BJ (cell line): ENCODE results near the gene IDH3G. TPM values are rescaled to one million over a fixed set of nuclear protein-coding genes. Genes with fewer than 3 reads are reported as not detected.

Experiments used
- CTCF ChIA-PET: fragments of 350-600 bp; formaldehyde crosslinking; extraction: SDS; loops from one replicate; lab custom pipeline; 2021; ENCODE audit warnings: antibody characterized with exemption, inconsistent platforms; lab: Yijun Ruan, JAX
- POLR2A ChIA-PET: fragments of 300-600 bp; sonication (Branson Sonifier 250); formaldehyde crosslinking; extraction: SDS; loops from one replicate; lab custom pipeline; 2021; ENCODE audit warnings: antibody characterized with exemption; lab: Charles Lee
- DNase-seq: peaks from one replicate; pipeline ENCODE4 v3.0.0-alpha.2; 2011; ENCODE audit warnings: low read depth
- H3K27me3 ChIP-seq: 2 replicates; pipeline ENCODE4 v1.6.0; 2011; ENCODE audit warnings: low read length; ENCODE audit not compliant: control insufficient read depth, insufficient read depth
- H3K36me3 ChIP-seq: 2 replicates; pipeline ENCODE4 v1.5.1; 2011; ENCODE audit warnings: low read length; ENCODE audit not compliant: control insufficient read depth, insufficient read depth
- H3K4me3 ChIP-seq: 2 replicates; pipeline ENCODE4 v1.5.1; 2011; ENCODE audit warnings: low read depth, mild to moderate bottlenecking, control low read depth, low read length
- polyA plus RNA-seq: library from polyadenylated mRNA; depleted of rRNA; stranded (reverse); fragments of >200 nt; gene quantifications from 2 replicates; pipeline ENCODE4 v1.2.3, GENCODE V29; 2011
- TF ChIP-seq, protein P1 (sequence below): IDR thresholded peaks from 2 replicates; pipeline ENCODE4 v1.5.1; 2011; ENCODE audit warnings: low read depth, mild to moderate bottlenecking, control low read depth, inconsistent platforms, low read length, moderate library complexity; ENCODE audit not compliant: insufficient read depth

Gene IDH3G
- polyA plus RNA-seq, 1 experiment: 99.2 TPM

- no peak for DNase-seq
- peak overlapping the region; percentile 33 for H3K4me3 ChIP-seq
- TF ChIP-seq, protein P1, sequence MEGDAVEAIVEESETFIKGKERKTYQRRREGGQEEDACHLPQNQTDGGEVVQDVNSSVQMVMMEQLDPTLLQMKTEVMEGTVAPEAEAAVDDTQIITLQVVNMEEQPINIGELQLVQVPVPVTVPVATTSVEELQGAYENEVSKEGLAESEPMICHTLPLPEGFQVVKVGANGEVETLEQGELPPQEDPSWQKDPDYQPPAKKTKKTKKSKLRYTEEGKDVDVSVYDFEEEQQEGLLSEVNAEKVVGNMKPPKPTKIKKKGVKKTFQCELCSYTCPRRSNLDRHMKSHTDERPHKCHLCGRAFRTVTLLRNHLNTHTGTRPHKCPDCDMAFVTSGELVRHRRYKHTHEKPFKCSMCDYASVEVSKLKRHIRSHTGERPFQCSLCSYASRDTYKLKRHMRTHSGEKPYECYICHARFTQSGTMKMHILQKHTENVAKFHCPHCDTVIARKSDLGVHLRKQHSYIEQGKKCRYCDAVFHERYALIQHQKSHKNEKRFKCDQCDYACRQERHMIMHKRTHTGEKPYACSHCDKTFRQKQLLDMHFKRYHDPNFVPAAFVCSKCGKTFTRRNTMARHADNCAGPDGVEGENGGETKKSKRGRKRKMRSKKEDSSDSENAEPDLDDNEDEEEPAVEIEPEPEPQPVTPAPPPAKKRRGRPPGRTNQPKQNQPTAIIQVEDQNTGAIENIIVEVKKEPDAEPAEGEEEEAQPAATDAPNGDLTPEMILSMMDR: no peak
- no peaks in the 10 kb centered on the region; the same call in 1 of the 2 replicates for H3K36me3 ChIP-seq
- ChIA-PET POLR2A (no interaction called here), CTCF (interaction anchor here (0.7 to 2.2 kb wide), 7 partner anchors 27 to 182 kb away, joined by 3 to 7 read pairs (median 3); partner anchors contain the start of gene RENBP)
- no peaks in the 10 kb centered on the region for H3K27me3 ChIP-seq
These were observed 29.4 kb downstream of the IDH3G start for GRCh38 chrX:153764786-153765137.

GRCh38 chrX:153763989-153764755, 30.0 kb downstream of the IDH3G start, which contains the start of gene PLXNB3:
Gene PLXNB3, plus strand, starts transcription at chrX:153764249. Its CDS starts 1,287 bp downstream, at chrX:153765536.
- TF ChIP-seq, protein P1: peak; percentile 79
- peak; percentile 4 for DNase-seq
- peak within 1 kb of the TSS; percentile 33 for H3K4me3 ChIP-seq
- H3K36me3 ChIP-seq: no peaks in the 10 kb centered on the region
- H3K27me3 ChIP-seq: no peaks in the 10 kb centered on the region
- CTCF ChIA-PET: interaction anchor here (0.6 to 3.3 kb wide), 14 partner anchors 10 to 186 kb away, joined by 3 to 19 read pairs (median 4); partner anchors contain the start of genes RENBP and SRPK3
- POLR2A ChIA-PET: no interaction called here

GRCh38 chrX:153763298-153763932, 30.8 kb downstream of the IDH3G start:
- TF ChIP-seq, protein P1: no peak
- no peak for DNase-seq
- H3K27me3 ChIP-seq: no peaks in the 10 kb centered on the region
- CTCF ChIA-PET: interaction anchor here (1.0 to 3.3 kb wide), 11 partner anchors 10 to 186 kb away, joined by 3 to 19 read pairs (median 5); partner anchors contain the start of genes RENBP and SRPK3
- POLR2A ChIA-PET: no interaction called here
- H3K4me3 ChIP-seq: no peak overlapping the region
- no peaks in the 10 kb centered on the region for H3K36me3 ChIP-seq

GRCh38 chrX:153762626-153763173, 31.5 kb downstream of the IDH3G start:
- ChIA-PET CTCF (interaction anchor here (1.0 to 3.3 kb wide), 6 partner anchors 9 to 187 kb away, joined by 4 to 19 read pairs (median 7); partner anchors contain the start of gene RENBP), POLR2A (no interaction called here)
- no peaks in the 10 kb centered on the region for H3K36me3 ChIP-seq

More at GRCh38 chrX:153762626-153763173, 31.5 kb downstream of the IDH3G start:
- Histone ChIP-seq H3K27me3 (no peaks in the 10 kb centered on the region), H3K4me3 (no peak overlapping the region)
- TF ChIP-seq, protein P1: no peak
- no peak for DNase-seq
